ENCODE results near the gene PIGM.
A peak's percentile ranks its signal among the peaks of the same experiment; 100 is the strongest.

Gene PIGM

GRCh38 chr1:160031365-160032164, at the start of gene PIGM:
PIGM (minus strand) TSS chr1:160031990; CDS start chr1:160031739, 251 bp downstream.
- DNase-seq (ENCODE audit: low read depth, low spot score) = peak; percentile 97

DNA sequence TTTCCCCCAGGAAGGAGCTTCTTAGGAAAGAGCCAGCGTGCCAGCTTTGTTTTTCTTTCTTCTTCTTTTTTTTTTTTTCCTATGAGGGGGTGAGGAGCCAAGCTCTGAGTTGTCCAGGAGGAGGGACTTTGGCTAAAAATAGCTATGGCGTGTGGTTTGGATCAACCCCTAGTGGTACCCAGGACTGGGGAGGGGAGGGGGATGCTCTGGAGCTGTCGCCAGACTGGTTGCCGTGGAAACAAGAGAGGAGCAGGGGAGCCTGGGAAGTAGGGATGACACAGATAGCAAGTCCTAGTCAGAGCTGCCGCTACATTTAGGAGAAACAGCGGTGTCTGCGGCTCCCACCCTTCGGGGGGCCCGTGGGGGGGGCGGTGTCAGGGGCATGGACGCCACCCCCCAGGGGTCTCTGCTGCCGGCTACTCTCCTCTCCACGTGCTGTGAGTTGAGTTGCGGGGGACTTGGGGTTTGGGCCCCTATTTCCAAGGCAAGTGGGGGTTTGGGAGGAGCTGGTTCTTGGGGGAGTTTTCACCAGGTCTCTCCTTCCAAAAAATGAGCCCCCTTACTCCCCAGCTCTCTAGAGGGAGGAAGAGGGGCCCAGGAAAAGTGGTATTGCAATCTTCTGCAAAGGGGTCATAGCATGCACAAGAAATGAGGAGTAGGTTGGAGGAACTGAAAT, 49.6 kb upstream of the PIGM start, which contains the start of gene KCNJ9:
TSS of gene KCNJ9 (plus strand) at position 278 of the 676 bp plus-strand sequence. CDS start 2,493 bp downstream, outside the sequence.
- peak; percentile 42 for DNase-seq (ENCODE audit: low read depth, low spot score)

- DNase-seq (ENCODE audit: low read depth, low spot score) = no peak
Measured at GRCh38 chr1:160080381-160081100, 48.8 kb upstream of the PIGM start.

DNA sequence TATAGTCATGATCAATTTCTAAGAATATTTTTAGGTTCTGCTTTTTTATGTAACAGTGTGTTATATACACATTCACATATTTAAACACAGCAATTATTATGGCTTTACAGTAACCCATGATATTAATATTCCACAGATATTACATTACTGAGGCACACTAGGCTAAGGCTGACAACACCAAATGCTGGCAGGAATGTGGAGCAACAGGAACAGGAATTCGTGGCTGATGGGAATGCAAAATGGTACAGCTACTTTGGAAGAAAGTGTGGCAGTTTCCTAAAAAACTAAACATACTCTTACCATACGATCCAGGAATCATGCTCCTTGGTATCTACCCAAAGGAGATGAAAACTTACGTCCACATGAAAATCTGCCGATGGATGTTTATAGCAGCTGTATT, 47.7 kb upstream of the PIGM start:
- no peak for DNase-seq (ENCODE audit: low read depth, low spot score)

DNA sequence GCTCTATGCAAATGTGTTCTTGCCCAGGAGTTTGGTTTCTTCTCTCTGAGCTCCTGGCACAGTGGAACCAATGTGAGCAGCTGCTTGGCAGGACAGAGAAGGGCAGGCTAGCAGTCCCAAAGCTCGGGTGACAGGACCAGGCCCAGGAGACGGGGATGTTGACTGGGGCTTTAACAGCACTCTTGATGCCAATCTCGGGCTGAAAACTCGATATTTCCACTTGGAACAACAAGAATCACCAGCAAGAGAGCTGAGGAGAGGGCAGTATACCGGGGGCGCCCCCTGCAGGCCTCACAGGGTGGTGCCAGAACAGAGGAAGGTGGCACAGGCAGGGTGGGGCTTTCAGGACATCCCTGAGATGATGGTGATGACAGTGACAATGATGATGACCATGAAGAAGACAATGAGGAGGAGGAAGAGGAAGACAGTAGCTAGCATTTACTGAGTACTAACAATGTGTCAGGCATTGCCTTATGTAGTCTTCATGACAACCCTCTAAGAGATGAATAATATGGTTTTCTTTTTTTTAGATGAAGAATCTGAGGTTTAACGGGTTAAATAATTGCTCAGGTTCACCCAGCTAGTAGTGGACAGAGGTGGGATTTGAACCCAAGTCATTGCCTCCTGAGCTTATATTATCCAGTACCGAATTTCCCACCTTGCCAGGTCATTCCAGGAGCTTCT, 46.9 kb upstream of the PIGM start:
- DNase-seq (ENCODE audit: low read depth, low spot score) = peak; percentile 84

GRCh38 chr1:160077486-160077885, 45.7 kb upstream of the PIGM start:
- no peak for DNase-seq (ENCODE audit: low read depth, low spot score)

- DNase-seq (ENCODE audit: low read depth, low spot score) = no peak
Measured at GRCh38 chr1:160076295-160076694, 44.5 kb upstream of the PIGM start.

GRCh38 chr1:160075836-160076235, 44.0 kb upstream of the PIGM start:
- no peak for DNase-seq (ENCODE audit: low read depth, low spot score)

GRCh38 chr1:160074865-160075264, 43.1 kb upstream of the PIGM start:
- DNase-seq (ENCODE audit: low read depth, low spot score) = no peak

- no peak for DNase-seq (ENCODE audit: low read depth, low spot score)
Measured at GRCh38 chr1:160071289-160071688, 39.5 kb upstream of the PIGM start.

DNA sequence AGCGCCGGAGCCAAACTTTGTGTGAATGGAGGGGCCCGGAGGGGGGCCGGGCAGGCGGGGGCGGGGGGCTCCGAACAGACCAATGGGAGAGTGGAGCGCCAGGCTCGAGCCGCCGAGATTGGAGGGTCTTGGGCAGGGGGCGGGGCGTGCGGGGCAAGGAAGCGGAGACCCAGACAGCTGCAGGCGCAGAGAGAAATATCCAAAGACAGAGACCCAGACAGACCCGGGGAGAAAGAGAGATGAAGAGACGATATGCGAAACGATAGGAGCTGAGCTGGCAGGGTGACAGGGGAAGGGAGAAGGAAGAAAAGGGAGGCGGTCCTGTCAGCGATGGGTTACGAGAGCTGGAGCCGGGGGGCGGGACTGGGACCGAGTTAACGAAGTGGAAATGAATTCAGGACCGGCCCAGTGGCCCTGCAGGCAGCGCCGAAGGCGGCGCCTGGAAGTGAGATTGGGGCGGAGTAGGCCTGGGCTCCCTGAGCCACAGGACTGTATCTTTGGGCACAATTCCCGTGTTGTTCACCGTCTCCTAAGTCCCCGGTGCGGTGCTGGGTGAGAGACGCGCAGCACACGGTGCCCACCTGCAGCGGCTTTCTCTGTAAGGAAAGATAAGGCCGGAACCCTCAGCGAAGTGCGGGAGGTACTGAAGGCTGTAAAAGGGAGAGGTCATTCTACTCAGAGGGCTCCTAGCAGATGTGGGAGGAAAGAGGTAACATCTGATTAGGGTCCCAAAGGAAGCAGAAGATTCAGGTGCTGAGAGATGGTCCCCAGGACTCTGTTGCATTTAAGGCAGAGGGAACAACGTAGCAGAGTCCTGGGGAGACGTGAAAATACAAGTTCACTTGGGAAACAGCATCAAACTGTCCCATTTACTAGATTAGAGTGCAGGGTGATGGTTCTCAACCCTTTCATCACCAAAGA, 38.7 kb upstream of the PIGM start:
- DNase-seq (ENCODE audit: low read depth, low spot score) = peak; percentile 78

DNA sequence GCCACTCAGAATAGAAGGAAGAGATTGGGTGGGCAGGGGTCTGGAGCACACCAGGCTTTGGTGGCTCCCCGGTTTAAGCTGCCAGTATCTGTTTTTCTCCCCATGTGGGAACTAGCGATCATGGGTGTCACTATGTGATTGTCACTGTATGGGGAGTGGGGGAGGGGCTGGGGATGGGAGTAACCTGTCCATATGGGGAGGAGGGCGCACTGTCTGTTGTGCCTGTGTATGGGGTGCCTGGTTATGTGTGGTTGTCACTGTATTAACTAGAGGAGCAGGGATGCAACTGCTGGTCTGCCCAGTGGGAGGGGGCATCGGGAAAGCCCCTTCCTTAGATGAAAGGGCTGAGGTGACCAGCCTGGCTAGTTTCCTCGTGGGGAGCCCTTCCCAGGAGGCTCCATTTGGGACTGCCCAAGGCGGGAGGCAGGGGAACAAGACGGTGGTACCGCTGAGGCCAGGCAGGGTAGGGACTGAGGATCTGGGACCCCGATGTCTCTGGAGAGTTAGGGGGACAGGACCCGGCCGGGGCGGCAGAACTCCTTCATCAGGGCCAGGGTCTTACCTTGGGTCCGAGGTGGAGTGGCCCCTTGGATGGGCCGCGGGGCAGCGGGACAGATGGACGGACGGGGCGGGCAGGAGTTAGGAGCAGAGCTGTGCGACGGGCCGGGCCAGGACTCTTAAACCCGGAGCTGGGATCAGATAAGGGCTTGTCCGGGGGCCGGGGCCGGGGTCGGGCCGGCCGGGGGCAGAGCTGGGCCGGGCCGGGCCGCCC, 37.9 kb upstream of the PIGM start, which contains the start of gene KCNJ10:
TSS of gene KCNJ10 (minus strand) at position 701 of the 772 bp plus-strand sequence. CDS start 27,628 bp downstream, outside the sequence.
- no peak for DNase-seq (ENCODE audit: low read depth, low spot score)

DNA sequence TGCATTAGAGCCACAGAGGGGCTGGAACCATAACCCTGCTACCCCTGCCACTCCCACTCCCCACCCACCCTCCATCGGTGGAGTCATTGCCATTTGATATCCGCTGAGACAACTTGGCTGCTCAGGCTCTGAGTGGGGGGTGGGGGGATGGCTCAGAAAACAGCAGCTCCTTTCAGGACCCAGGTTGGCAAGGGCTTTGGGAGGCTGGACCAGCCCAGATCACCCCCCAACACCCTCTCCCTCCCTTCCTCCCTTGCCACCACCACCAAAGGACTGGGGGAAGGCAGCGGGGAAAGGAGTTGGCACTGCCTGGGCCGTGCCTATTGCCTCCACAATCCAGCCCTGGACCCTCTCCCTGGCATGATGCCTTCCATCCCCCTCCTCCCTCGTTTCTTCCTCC, 36.4 kb upstream of the PIGM start:
- no peak for DNase-seq (ENCODE audit: low read depth, low spot score)

- DNase-seq (ENCODE audit: low read depth, low spot score) = no peak
Measured at GRCh38 chr1:160066829-160067745, 35.3 kb upstream of the PIGM start.

- DNase-seq (ENCODE audit: low read depth, low spot score) = peak; percentile 24
Measured at GRCh38 chr1:160064746-160065145, 33.0 kb upstream of the PIGM start.

DNA sequence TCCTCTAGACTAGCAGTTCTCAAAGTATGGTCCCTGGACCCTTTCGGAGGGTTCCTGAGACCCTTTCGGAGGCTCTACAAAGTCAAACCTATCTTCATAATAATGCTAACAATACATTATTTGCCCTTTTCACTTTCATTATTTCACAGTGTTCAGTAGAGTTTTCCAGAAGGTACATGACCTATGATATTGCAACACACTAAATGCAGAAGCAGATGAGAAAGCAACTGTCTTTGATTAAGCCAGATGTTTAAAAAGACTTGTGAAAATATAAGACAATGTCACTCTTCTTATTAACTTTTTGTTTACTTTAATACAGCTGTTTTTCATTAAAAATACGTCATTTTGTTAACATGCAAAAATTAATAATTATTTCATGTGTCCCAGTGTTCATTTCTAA, 32.4 kb upstream of the PIGM start:
- DNase-seq (ENCODE audit: low read depth, low spot score) = no peak

GRCh38 chr1:160063176-160063575, 31.4 kb upstream of the PIGM start:
- DNase-seq (ENCODE audit: low read depth, low spot score) = no peak

- DNase-seq (ENCODE audit: low read depth, low spot score) = no peak
Measured at GRCh38 chr1:160062230-160062532, 30.4 kb upstream of the PIGM start.

All from ELF-1 (cell line).